ENCODE results near the gene SMAD5. TPM values are rescaled to one million over a fixed set of nuclear protein-coding genes. Genes with fewer than 3 reads are reported as not detected.

SMAD5 gene
- total RNA-seq, 6 donors from 2014 or later: 14.6 to 54.3 (median 45.1) TPM

DNA sequence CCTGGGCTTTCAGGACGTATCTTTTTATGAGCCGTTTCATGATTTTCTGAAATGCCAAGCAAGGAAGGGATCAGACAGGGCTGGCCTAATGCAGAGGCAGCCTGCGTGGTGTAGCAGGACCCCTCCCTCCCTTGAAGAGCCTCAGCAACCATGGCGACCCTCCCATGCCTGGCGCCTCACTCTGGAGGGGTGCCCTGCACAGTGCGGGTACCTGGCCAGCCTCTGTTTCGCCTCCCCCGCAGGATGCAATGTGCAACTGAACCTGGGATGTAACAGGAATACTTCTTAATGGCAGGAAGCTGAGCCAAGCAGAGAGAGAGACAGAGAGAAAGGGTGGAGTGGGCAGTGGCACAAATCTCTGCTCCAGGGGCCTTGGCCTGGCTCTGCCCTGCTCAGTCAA lies 83.6 kb downstream of the SMAD5 start:
- Histone ChIP-seq H3K9me3 (peaks cover 0 to 1% (median 0%) of the 10 kb centered on the region in 4 donors), H3K27ac (no peak overlapping the region), H3K4me1 (no peaks in the 10 kb centered on the region), H3K4me3 (no peak overlapping the region), H3K36me3 (no peaks in the 10 kb centered on the region), H3K27me3 (no peaks in the 10 kb centered on the region)
- no peak for TF ChIP-seq EP300 (IDR thresholded peaks at IDR 0.05)
- TF ChIP-seq POLR2AphosphoS5 (IDR thresholded peaks at IDR 0.05): no peak
- TF ChIP-seq, protein P1, sequence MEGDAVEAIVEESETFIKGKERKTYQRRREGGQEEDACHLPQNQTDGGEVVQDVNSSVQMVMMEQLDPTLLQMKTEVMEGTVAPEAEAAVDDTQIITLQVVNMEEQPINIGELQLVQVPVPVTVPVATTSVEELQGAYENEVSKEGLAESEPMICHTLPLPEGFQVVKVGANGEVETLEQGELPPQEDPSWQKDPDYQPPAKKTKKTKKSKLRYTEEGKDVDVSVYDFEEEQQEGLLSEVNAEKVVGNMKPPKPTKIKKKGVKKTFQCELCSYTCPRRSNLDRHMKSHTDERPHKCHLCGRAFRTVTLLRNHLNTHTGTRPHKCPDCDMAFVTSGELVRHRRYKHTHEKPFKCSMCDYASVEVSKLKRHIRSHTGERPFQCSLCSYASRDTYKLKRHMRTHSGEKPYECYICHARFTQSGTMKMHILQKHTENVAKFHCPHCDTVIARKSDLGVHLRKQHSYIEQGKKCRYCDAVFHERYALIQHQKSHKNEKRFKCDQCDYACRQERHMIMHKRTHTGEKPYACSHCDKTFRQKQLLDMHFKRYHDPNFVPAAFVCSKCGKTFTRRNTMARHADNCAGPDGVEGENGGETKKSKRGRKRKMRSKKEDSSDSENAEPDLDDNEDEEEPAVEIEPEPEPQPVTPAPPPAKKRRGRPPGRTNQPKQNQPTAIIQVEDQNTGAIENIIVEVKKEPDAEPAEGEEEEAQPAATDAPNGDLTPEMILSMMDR (IDR thresholded peaks at IDR 0.05): no peak
- TF ChIP-seq POLR2A (IDR thresholded peaks at IDR 0.05): no peak
- 84 to 88% methylated on average over 8 of the region's 8 CpGs for WGBS, 2 donors
- DNase-seq (peak in 1 of 2 donors; percentile 31), ATAC-seq (ENCODE audit: low FRiP score in 2 of 2) (peak in 1 of 2 donors; percentile 44)

DNA sequence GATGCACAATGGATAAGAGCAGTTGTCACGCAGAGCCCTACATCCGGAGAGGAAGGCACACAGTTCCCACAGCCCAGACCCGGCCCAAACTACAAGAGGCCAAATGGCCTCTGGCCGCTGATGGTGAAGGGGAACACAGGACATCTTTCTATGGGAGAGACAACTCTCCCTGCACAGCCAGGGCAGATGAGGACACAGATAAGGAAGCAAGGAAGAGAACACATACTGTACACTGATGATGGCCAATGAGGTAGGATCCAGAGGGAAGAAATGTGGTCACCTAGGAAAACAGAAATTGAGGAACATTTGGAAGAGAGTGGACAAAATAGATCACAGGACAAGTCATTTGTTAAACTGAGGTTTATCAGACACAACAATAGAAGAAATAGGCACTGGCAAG lies 88.7 kb downstream of the SMAD5 start:
- no peaks in the 10 kb centered on the region for H3K36me3 ChIP-seq
- no peaks in the 10 kb centered on the region for H3K27me3 ChIP-seq
- no peak overlapping the region for H3K4me3 ChIP-seq
- H3K4me1 ChIP-seq: no peaks in the 10 kb centered on the region
- peaks cover 0 to 5% (median 0%) of the 10 kb centered on the region in 4 donors for H3K9me3 ChIP-seq
- DNase-seq (no peak), ATAC-seq (ENCODE audit: low FRiP score in 2 of 2) (no peak)
- no peak overlapping the region for H3K27ac ChIP-seq
- TF ChIP-seq POLR2AphosphoS5 (IDR thresholded peaks at IDR 0.05) (no peak), EP300 (IDR thresholded peaks at IDR 0.05) (no peak), POLR2A (IDR thresholded peaks at IDR 0.05) (no peak)
- TF ChIP-seq, protein P1 (IDR thresholded peaks at IDR 0.05): no peak
- 89 to 100% methylated on average over 4 of the region's 4 CpGs for WGBS, 2 donors

DNA sequence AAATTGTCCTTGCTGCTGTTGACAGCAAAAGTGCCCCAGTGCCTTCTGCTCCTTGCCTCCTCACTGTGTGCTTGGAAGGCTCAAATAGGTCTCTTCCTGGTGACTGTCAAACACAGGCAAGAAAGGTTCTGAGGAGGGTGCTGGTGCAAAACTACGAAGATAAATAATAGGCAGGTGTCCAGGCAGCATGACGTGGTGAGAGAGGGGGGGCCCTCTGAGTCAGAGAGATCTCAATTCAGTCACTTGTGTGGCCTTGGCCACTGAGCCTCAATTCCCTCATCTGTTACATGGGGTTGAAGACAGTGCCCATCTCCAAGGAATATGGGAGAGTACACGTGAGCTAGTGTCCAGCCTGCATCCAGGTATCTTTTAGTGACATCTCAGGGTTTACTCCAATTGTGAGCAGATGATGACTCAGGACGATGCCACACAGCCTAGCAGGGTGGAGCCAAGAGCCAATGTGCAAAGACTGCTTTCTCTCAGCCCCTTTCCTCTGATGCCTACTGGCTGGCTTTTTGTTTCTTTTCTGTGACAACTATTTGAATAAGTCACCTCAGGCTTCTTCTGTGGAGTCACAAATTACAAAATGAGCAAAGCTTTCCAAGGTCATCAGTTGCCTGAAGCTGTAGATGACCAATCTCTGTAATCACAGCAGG lies 90.1 kb downstream of the SMAD5 start:
- ATAC-seq (ENCODE audit: low FRiP score in 2 of 2): no peak
- no peak overlapping the region for H3K4me3 ChIP-seq
- TF ChIP-seq POLR2AphosphoS5 (IDR thresholded peaks at IDR 0.05) (no peak), POLR2A (IDR thresholded peaks at IDR 0.05) (no peak), EP300 (IDR thresholded peaks at IDR 0.05) (no peak)
- TF ChIP-seq, protein P1 (IDR thresholded peaks at IDR 0.05): no peak
- no peak for DNase-seq
- no peaks in the 10 kb centered on the region for H3K27me3 ChIP-seq
- 61 to 76% methylated on average over 3 to 4 of the region's 4 CpGs for WGBS, 2 donors
- no peaks in the 10 kb centered on the region for H3K36me3 ChIP-seq
- no peak overlapping the region for H3K27ac ChIP-seq
- H3K9me3 ChIP-seq: peaks cover 0 to 5% (median 0%) of the 10 kb centered on the region in 4 donors
- H3K4me1 ChIP-seq: no peaks in the 10 kb centered on the region

- 53 to 67% methylated on average over 2 of the region's 2 CpGs for WGBS, 2 donors
- ATAC-seq (ENCODE audit: low FRiP score in 2 of 2) (no peak), DNase-seq (no peak)
- H3K4me1 ChIP-seq: no peaks in the 10 kb centered on the region
- peaks cover 0 to 5% (median 0%) of the 10 kb centered on the region in 4 donors for H3K9me3 ChIP-seq
- no peaks in the 10 kb centered on the region for H3K36me3 ChIP-seq
- no peak overlapping the region for H3K4me3 ChIP-seq
- TF ChIP-seq POLR2A (IDR thresholded peaks at IDR 0.05) (no peak), EP300 (IDR thresholded peaks at IDR 0.05) (no peak), POLR2AphosphoS5 (IDR thresholded peaks at IDR 0.05) (no peak)
- TF ChIP-seq, protein P1 (IDR thresholded peaks at IDR 0.05): no peak
- no peak overlapping the region for H3K27ac ChIP-seq
- no peaks in the 10 kb centered on the region for H3K27me3 ChIP-seq
Observed at GRCh38 chr5:136225796-136226195, 93.2 kb downstream of the SMAD5 start.

DNA sequence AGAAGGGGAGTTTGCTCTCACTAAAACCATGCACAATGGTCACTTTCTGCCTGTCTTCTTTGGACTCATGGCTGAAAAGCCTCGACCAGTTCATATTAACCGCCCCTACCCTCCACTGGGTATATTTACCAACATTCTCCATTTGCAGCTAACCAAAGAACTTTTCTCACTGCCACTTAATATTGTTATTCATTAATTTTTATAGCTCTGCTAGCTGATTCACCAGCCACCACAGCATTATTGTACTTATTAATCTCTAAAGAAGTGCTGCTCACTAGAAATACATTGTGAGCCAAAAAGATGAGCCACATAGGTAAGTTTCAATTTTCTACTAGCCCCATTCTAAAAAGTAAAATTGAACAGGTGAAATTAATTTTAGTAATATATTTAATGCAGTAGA lies 93.8 kb downstream of the SMAD5 start:
- H3K4me3 ChIP-seq: no peak overlapping the region
- no peak overlapping the region for H3K27ac ChIP-seq
- 56 to 81% methylated on average over 2 of the region's 2 CpGs for WGBS, 2 donors
- no peak for ATAC-seq (ENCODE audit: low FRiP score in 2 of 2)
- H3K36me3 ChIP-seq: no peaks in the 10 kb centered on the region
- TF ChIP-seq EP300 (IDR thresholded peaks at IDR 0.05) (no peak), POLR2AphosphoS5 (IDR thresholded peaks at IDR 0.05) (no peak), POLR2A (IDR thresholded peaks at IDR 0.05) (no peak)
- TF ChIP-seq, protein P1 (IDR thresholded peaks at IDR 0.05): no peak
- no peaks in the 10 kb centered on the region for H3K4me1 ChIP-seq
- DNase-seq: no peak
- H3K9me3 ChIP-seq: peaks cover 0 to 2% (median 0%) of the 10 kb centered on the region in 4 donors
- H3K27me3 ChIP-seq: no peaks in the 10 kb centered on the region
